ENCODE measurements around the gene GPS1. TPM values are rescaled to one million over a fixed set of nuclear protein-coding genes. Genes with fewer than 3 reads are reported as not detected.

Gene GPS1
- total RNA-seq, 1 donor from 2014 or later = 105 TPM

DNA sequence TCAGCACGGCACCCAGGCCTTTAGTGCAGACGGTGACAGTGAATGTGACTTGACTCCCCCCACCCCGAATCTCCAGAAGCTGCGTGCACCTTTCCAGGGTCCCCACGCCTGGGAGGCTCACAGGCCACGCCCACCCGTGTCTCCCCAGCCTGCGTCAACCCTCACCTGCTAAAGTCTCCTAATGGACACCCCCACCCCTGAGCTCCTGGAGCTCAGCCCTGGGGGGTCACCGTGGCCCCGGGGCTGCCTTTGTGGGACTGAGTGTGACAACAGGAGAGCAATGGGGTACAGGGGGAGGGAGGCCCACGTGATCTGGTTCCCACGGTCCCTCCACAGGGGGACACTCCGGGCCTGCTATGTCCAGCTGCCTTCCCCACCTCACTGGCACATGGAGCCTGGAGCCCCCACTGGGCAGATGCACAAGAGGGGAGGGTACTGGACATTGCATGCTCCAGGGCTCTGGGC is 53.8 kb downstream of the GPS1 start:
- no peak for DNase-seq (ENCODE audit: low spot score in 2 of 2, unreplicated experiment in 2 of 2)
- Mint-ChIP-seq H3K4me1 (peaks cover 35% of the 10 kb centered on the region), H3K9me3 (no peaks in the 10 kb centered on the region), H3K4me3 (no peak overlapping the region), H3K27ac (peak overlapping the region; percentile 78), H3K27me3 (ENCODE audit: low read depth) (no peaks in the 10 kb centered on the region), H3K36me3 (peaks cover 4% of the 10 kb centered on the region)
- TF ChIP-seq, protein P1, sequence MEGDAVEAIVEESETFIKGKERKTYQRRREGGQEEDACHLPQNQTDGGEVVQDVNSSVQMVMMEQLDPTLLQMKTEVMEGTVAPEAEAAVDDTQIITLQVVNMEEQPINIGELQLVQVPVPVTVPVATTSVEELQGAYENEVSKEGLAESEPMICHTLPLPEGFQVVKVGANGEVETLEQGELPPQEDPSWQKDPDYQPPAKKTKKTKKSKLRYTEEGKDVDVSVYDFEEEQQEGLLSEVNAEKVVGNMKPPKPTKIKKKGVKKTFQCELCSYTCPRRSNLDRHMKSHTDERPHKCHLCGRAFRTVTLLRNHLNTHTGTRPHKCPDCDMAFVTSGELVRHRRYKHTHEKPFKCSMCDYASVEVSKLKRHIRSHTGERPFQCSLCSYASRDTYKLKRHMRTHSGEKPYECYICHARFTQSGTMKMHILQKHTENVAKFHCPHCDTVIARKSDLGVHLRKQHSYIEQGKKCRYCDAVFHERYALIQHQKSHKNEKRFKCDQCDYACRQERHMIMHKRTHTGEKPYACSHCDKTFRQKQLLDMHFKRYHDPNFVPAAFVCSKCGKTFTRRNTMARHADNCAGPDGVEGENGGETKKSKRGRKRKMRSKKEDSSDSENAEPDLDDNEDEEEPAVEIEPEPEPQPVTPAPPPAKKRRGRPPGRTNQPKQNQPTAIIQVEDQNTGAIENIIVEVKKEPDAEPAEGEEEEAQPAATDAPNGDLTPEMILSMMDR (IDR thresholded peaks at IDR 0.05; ENCODE audit: unreplicated experiment) = no peak

DNA sequence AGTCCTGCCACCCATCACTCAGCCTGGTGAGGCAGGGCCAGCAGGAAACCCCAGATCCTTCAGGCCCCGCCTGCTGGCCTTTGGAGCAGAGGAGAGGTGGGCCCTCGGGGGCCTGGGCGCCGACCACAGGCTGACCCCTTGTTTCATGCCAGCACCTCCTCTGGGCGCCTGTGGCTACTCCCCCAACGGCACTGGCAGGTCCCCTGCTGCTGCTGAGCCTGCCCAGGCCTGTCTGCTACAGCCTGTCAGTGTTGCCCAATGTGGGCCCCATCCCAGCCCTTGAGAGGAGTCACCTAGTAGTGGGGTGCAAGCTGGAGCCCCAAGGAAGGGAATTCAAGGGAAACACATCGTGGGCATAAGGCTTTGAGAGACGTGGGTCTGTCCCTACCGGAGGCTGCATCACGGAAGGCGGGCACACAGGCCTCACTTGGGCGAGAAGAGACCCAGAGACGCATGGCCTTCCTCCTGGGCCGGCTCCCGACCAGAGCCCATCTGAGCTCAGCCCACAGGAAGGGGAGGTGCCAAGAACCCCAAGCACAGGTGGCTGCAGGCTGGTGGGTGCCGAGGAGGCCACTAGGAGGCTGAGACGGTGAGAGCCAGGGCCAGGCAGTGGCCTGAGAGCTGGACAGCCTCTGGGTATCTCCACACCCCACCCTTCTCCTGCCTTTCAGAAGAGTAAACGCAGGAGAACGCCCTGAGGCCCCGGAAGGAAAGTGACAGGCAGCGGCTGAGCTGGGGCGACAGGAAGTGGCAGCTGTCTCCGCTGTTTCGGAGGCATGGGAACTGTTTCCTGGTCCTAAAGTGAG is 54.4 kb downstream of the GPS1 start:
- no peaks in the 10 kb centered on the region for H3K9me3 Mint-ChIP-seq
- H3K27ac Mint-ChIP-seq = peak overlapping the region; percentile 86
- peaks cover 4% of the 10 kb centered on the region for H3K36me3 Mint-ChIP-seq
- TF ChIP-seq, protein P1 (IDR thresholded peaks at IDR 0.05; ENCODE audit: unreplicated experiment) = peak; percentile 21
- peak in 1 of 2 experiments; percentile 59 for DNase-seq (ENCODE audit: low spot score in 2 of 2, unreplicated experiment in 2 of 2)
- peak overlapping the region; percentile 20 for H3K4me3 Mint-ChIP-seq
- H3K4me1 Mint-ChIP-seq = peaks cover 35% of the 10 kb centered on the region
- no peaks in the 10 kb centered on the region for H3K27me3 Mint-ChIP-seq (ENCODE audit: low read depth)

DNA sequence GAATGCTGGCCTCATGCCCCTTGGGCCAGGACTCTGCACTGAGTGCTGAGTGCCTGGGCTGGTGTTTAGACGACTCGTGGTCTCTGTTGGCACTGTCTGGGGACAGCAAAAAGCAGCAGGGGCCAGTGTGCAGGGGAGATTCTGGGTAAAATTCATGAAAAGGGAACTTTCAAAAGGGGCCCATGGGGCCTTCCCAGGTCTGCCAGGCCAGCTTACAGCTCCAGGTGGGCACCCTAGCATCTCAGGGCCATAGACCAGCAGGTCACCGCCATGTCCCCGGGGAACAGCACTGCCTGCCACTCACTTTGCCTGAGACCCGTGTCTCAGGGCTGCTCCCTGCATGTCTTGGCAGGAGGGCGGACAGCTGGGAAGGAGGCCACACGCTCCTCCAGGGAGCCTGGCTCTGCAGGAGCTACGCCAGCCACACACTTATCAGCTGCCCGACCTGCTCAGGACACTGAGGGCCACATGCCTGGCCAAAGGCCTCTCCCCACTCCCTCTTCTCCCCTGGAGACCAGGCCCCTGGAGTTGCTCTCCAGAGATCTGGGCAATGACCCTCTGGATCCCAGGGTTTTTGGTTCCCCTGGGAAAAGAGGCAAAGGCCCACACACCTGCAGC is 55.1 kb downstream of the GPS1 start:
- TF ChIP-seq, protein P1 (IDR thresholded peaks at IDR 0.05; ENCODE audit: unreplicated experiment) = no peak
- no peak for DNase-seq (ENCODE audit: low spot score in 2 of 2, unreplicated experiment in 2 of 2)
- Mint-ChIP-seq H3K4me1 (peaks cover 32% of the 10 kb centered on the region), H3K36me3 (peaks cover 4% of the 10 kb centered on the region), H3K27me3 (ENCODE audit: low read depth) (no peaks in the 10 kb centered on the region), H3K27ac (peak overlapping the region; percentile 86), H3K9me3 (no peaks in the 10 kb centered on the region), H3K4me3 (peak overlapping the region; percentile 20)

Other genes with a start within 250 kb of the GPS1 start
- gene GCGR, start 247.7 kb upstream of the GPS1 start, total RNA-seq = 0.18 to 0.74 TPM (median 0.66 TPM) in 3 replicates
- gene MCRIP1, start 218.6 kb upstream of the GPS1 start, total RNA-seq = 96.2 to 104 TPM (median 103 TPM) in 3 replicates
- 0.35 TPM in 1 of 3 replicates, not detected in the others for gene PPP1R27, start 216.8 kb upstream of the GPS1 start, total RNA-seq
- 405 to 433 TPM (median 421 TPM) in 3 replicates for gene P4HB, start 191.4 kb upstream of the GPS1 start, total RNA-seq
- gene ARHGDIA, start 180.6 kb upstream of the GPS1 start, total RNA-seq = 258 to 275 TPM (median 268 TPM) in 3 replicates
- gene ALYREF, start 160.3 kb upstream of the GPS1 start, total RNA-seq = 78.5 to 86.1 TPM (median 79.5 TPM) in 3 replicates
- 103 to 115 TPM (median 108 TPM) in 3 replicates for gene ANAPC11, start 160.2 kb upstream of the GPS1 start, total RNA-seq
- gene NPB, start 149.7 kb upstream of the GPS1 start, total RNA-seq = 0.75 to 1.7 TPM (median 1.2 TPM) in 3 replicates
- gene PCYT2, start 140.5 kb upstream of the GPS1 start, total RNA-seq = 16.8 to 20.5 TPM (median 17.5 TPM) in 3 replicates
- gene SIRT7, start 133.7 kb upstream of the GPS1 start, total RNA-seq = 18.9 to 22.6 TPM (median 21.3 TPM) in 3 replicates
- 23.6 to 25.5 TPM (median 24.1 TPM) in 3 replicates for gene MAFG, start 124.2 kb upstream of the GPS1 start, total RNA-seq
- gene PYCR1, start 114.6 kb upstream of the GPS1 start, total RNA-seq = 91.0 to 108 TPM (median 102 TPM) in 3 replicates
- not detected in 3 replicates for gene MYADML2, start 104.7 kb upstream of the GPS1 start, total RNA-seq
- gene NOTUM, start 90.7 kb upstream of the GPS1 start, total RNA-seq = 5.9 to 8.2 TPM (median 6.5 TPM) in 3 replicates
- gene ASPSCR1, start 74.3 kb upstream of the GPS1 start, total RNA-seq = 50.5 to 53.0 TPM (median 51.4 TPM) in 3 replicates
- gene CENPX, start 29.0 kb upstream of the GPS1 start, total RNA-seq = 40.0 to 45.5 TPM (median 40.6 TPM) in 3 replicates
- gene LRRC45, start 28.6 kb upstream of the GPS1 start, total RNA-seq = 16.9 to 18.5 TPM (median 17.9 TPM) in 3 replicates
- gene RAC3, start 20.2 kb upstream of the GPS1 start, total RNA-seq = 32.6 to 34.6 TPM (median 33.6 TPM) in 3 replicates
- gene DCXR, start 14.2 kb upstream of the GPS1 start, total RNA-seq = 73.5 to 80.2 TPM (median 77.6 TPM) in 3 replicates
- 53.8 to 57.3 TPM (median 55.6 TPM) in 3 replicates for gene RFNG, start 87 bp upstream of the GPS1 start, total RNA-seq
- gene DUS1L, start 13.9 kb downstream of the GPS1 start, total RNA-seq = 87.3 to 94.9 TPM (median 87.9 TPM) in 3 replicates
- gene FASN, start 46.3 kb downstream of the GPS1 start, total RNA-seq = 227 to 230 TPM (median 229 TPM) in 3 replicates
- 90.4 to 92.1 TPM (median 91.5 TPM) in 3 replicates for gene CCDC57, start 160.9 kb downstream of the GPS1 start, total RNA-seq
- gene SLC16A3, start 177.1 kb downstream of the GPS1 start, total RNA-seq = 62.0 to 68.8 TPM (median 67.3 TPM) in 3 replicates
- 202 to 212 TPM (median 204 TPM) in 3 replicates for gene CSNK1D, start 221.8 kb downstream of the GPS1 start, total RNA-seq